ENCODE data around the gene IZUMO4.

DNA sequence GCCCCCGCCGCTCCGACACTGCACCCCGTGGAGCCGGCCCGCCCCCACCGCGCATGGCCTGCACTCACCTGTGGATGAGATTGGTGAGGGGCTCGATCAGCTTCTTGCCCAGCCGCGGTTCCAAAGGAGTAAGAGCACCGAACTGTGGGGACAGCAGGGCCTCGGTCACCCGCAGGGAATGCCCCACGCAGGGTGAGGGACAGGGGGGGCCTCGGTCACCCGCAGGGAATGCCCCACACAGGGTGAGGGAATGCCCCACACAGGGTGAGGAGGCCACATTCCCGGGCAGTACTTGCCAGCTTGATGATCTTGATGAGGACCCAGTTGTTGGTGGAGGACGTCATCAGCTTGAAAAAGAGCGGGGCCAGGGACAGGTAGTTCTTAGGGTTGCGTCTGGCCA is 32.3 kb downstream of the IZUMO4 start:
- TF ChIP-seq, protein P1, sequence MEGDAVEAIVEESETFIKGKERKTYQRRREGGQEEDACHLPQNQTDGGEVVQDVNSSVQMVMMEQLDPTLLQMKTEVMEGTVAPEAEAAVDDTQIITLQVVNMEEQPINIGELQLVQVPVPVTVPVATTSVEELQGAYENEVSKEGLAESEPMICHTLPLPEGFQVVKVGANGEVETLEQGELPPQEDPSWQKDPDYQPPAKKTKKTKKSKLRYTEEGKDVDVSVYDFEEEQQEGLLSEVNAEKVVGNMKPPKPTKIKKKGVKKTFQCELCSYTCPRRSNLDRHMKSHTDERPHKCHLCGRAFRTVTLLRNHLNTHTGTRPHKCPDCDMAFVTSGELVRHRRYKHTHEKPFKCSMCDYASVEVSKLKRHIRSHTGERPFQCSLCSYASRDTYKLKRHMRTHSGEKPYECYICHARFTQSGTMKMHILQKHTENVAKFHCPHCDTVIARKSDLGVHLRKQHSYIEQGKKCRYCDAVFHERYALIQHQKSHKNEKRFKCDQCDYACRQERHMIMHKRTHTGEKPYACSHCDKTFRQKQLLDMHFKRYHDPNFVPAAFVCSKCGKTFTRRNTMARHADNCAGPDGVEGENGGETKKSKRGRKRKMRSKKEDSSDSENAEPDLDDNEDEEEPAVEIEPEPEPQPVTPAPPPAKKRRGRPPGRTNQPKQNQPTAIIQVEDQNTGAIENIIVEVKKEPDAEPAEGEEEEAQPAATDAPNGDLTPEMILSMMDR (IDR thresholded peaks at IDR 0.05; ENCODE audit: poor library complexity, severe bottlenecking), result no peak
- no peak for TF ChIP-seq EZH2 (IDR thresholded peaks at IDR 0.05; ENCODE audit: borderline replicate concordance, insufficient read depth, low read length, poor library complexity, severe bottlenecking)
- TF ChIP-seq RAD21 (conservative IDR thresholded peaks at IDR 0.05), result no peak
